DOHH2 (cell line): ENCODE data around the gene KRTAP10-9.
"Not testable (repeated sequence)": the region's sequence is repeated elsewhere in the genome, so short reads cannot be mapped to it uniquely, and the experiment has no call there.

ENCODE experiments used
- H3F3A ChIP-seq: fragments of 200-600 bp; sonication (generic), shearing (Covaris generic); 2 replicates; pipeline ENCODE4 v1.6.0; 2016; ENCODE audit warnings: antibody characterized with exemption, mild to moderate bottlenecking; ENCODE audit not compliant: control insufficient read depth, insufficient read depth
- H3K27ac ChIP-seq: fragments of 200-600 bp; sonication (generic); 2 replicates; pipeline ENCODE4 v1.5.1; 2014; ENCODE audit warnings: low read depth, mild to moderate bottlenecking, low read length, moderate library complexity
- H3K27me3 ChIP-seq: fragments of 200-600 bp; sonication (generic); 2 replicates; pipeline ENCODE4 v1.6.1; 2014; ENCODE audit warnings: mild to moderate bottlenecking, low read length, mixed read lengths; ENCODE audit not compliant: control insufficient read depth
- H3K36me3 ChIP-seq: fragments of 200-600 bp; sonication (generic); 2 replicates; pipeline ENCODE4 v1.6.1; 2014; ENCODE audit warnings: mild to moderate bottlenecking, low read length, moderate library complexity, mixed read lengths; ENCODE audit not compliant: control insufficient read depth
- H3K4me1 ChIP-seq: fragments of 200-600 bp; sonication (generic); 2 replicates; pipeline ENCODE4 v1.6.1; 2014; ENCODE audit warnings: mild to moderate bottlenecking, low read length, mixed read lengths; ENCODE audit not compliant: control insufficient read depth
- H3K4me2 ChIP-seq: fragments of 200-600 bp; sonication (generic); 2 replicates; pipeline ENCODE4 v1.6.0; 2014; ENCODE audit warnings: mild to moderate bottlenecking, low read length, moderate library complexity
- H3K4me3 ChIP-seq: fragments of 200-600 bp; sonication (generic); 2 replicates; pipeline ENCODE4 v1.5.1; 2014; ENCODE audit warnings: mild to moderate bottlenecking, low read length, mixed read lengths
- H3K79me2 ChIP-seq: fragments of 200-600 bp; sonication (generic); 2 replicates; pipeline ENCODE4 v1.6.1; 2014; ENCODE audit warnings: mild to moderate bottlenecking, low read length, mixed read lengths; ENCODE audit not compliant: control insufficient read depth
- H3K9me2 ChIP-seq: fragments of 200-600 bp; sonication (generic); replicated peaks from 2 replicates; pipeline ENCODE4 v1.6.1; 2014; ENCODE audit warnings: mild to moderate bottlenecking, low read length, mixed read lengths; ENCODE audit not compliant: control insufficient read depth
- H3K9me3 ChIP-seq: fragments of 200-600 bp; sonication (generic); 2 replicates; pipeline ENCODE4 v1.6.1; 2014; ENCODE audit warnings: antibody characterized with exemption, low read length, mixed read lengths; ENCODE audit not compliant: control insufficient read depth, insufficient read depth
- H4K20me1 ChIP-seq: fragments of 200-600 bp; sonication (generic); 2 replicates; pipeline ENCODE4 v1.6.0; 2014; ENCODE audit warnings: low read depth, mild to moderate bottlenecking, antibody characterized with exemption, low read length, moderate library complexity; ENCODE audit not compliant: control insufficient read depth, insufficient read depth
- CTCF ChIP-seq: fragments of 200-600 bp; sonication (generic); IDR thresholded peaks from one replicate; pipeline ENCODE4 v1.5.1; 2014; ENCODE audit warnings: antibody characterized with exemption, mild to moderate bottlenecking, low read depth, low read length; ENCODE audit not compliant: poor library complexity, severe bottlenecking
- EZH2phosphoT487 ChIP-seq: fragments of 200-600 bp; sonication (generic); IDR thresholded peaks from 2 replicates; pipeline ENCODE4 v1.6.1; 2017; ENCODE audit warnings: borderline replicate concordance, mild to moderate bottlenecking, antibody characterized with exemption, low read length, moderate library complexity, mixed read lengths

The KRTAP10-9 gene

DNA sequence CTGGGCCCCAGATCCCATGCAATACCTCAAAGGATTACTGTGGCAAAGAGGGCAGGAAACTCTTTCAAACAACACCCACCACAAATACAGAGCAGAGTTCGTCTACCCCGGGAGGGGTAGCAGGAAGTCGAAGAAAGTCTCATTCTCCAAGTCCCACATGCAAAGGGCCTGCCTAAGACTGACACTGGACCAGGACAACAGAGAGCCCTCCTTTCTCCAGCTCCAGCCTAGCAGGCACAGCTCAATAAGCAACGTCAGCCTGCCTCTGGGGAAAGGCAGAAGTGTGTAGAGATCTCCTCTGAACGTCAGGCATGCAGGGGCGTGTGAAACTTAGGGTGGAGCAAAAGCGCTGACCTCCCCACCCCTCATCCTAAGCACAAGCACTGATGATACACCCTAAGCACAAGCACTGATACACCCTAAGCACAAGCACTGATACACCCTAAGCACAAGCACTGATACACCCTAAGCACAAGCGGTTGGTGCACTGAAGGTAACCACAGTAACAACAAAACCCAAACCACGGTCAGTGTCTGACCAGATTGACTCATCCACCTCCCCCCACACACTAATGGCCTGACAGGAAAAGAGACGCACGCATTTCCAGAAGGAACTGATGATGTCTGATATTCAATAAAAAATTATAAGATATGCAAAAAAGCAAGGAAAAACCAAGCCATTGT, 32.2 kb downstream of the KRTAP10-9 start:
- Histone ChIP-seq H3K9me3 (no peaks in the 10 kb centered on the region), H3K9me2 (no peaks in the 10 kb centered on the region), H3K27me3 (no peaks in the 10 kb centered on the region), H4K20me1 (no peaks in the 10 kb centered on the region), H3K79me2 (no peaks in the 10 kb centered on the region), H3K4me1 (no peaks in the 10 kb centered on the region), H3K36me3 (no peaks in the 10 kb centered on the region), H3K27ac (no peak overlapping the region), H3K4me3 (no peak overlapping the region), H3F3A (no peaks in the 10 kb centered on the region), H3K4me2 (no peak overlapping the region)
- TF ChIP-seq EZH2phosphoT487 = no peak
- no peak for TF ChIP-seq CTCF

GRCh38 chr21:44661567-44661966, 34.7 kb downstream of the KRTAP10-9 start:
- not testable (repeated sequence) for H3K9me3 ChIP-seq, H3K27ac ChIP-seq, H3K27me3 ChIP-seq

GRCh38 chr21:44664691-44665090, 37.8 kb downstream of the KRTAP10-9 start:
- no peaks in the 10 kb centered on the region for H3F3A ChIP-seq
- no peaks in the 10 kb centered on the region for H3K36me3 ChIP-seq
- no peaks in the 10 kb centered on the region for H3K79me2 ChIP-seq
- no peak overlapping the region for H3K4me3 ChIP-seq
- H3K27me3 ChIP-seq = no peaks in the 10 kb centered on the region
- H3K4me1 ChIP-seq = no peaks in the 10 kb centered on the region
- TF ChIP-seq EZH2phosphoT487 (no peak), CTCF (no peak)
- no peak overlapping the region for H3K27ac ChIP-seq
- H3K9me3 ChIP-seq = no peaks in the 10 kb centered on the region
- H4K20me1 ChIP-seq = no peaks in the 10 kb centered on the region
- no peaks in the 10 kb centered on the region for H3K9me2 ChIP-seq
- H3K4me2 ChIP-seq = no peak overlapping the region

More at GRCh38 chr21:44661567-44661966, 34.7 kb downstream of the KRTAP10-9 start:
- not testable (repeated sequence) for H3K4me2 ChIP-seq, H3K9me2 ChIP-seq, H3K36me3 ChIP-seq, H4K20me1 ChIP-seq, H3F3A ChIP-seq, H3K4me3 ChIP-seq, H3K4me1 ChIP-seq, H3K79me2 ChIP-seq

DNA sequence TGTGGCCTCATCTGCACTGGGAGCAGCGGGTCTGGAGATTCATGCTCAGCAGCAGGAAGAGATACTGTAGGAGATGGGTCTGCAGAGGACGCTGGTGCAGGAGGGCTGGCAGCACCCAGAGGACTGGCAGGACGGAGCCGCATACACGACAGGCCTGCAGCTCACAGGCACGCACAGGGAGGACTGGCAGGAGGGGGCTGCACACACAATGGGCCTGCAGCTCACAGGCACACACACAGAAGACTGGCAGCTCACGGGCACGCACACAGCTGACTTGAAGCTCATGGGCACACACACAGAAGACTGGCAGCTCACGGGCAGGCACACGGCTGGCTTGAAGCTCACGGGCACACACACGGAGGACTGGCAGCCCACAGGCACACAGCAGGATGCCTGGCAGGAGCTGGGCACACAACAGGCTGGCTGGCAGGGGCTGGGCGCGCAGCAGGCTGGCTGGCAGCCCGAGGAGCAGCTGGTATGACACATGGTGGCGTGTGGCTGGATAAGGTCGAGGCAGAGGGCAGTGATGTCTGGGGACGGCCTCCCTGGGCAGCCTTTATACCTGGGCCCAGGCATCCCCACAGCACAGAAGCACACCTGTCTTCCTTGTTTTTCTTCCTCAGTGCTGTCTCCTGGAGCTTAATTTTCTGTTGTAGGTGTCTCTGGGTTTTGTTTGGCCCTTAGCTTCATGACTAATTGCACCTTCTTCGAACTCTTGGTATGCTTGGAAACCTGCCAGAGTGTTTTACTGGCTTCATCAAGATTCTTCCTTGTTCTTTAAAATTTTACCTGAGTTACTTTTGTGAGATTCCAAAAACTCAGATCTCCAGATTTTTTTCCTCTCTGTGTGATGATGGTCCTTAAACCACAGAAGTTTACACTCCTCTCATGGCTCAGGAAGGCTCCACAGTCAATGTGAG, 39.8 kb downstream of the KRTAP10-9 start, which contains the start of gene KRTAP12-2:
Gene KRTAP12-2, minus strand, starts transcription at position 527 of the 920 bp plus-strand sequence. Its CDS starts 41 bp downstream, at position 486.
- no peaks in the 10 kb centered on the region for H3K27me3 ChIP-seq
- TF ChIP-seq CTCF = no peak
- no peak for TF ChIP-seq EZH2phosphoT487
- H3K36me3 ChIP-seq = no peaks in the 10 kb centered on the region
- H3K79me2 ChIP-seq = no peaks in the 10 kb centered on the region
- H3F3A ChIP-seq = no peaks in the 10 kb centered on the region
- peaks cover 2% of the 10 kb centered on the region; the same call in 1 of the 2 replicates for H3K9me3 ChIP-seq
- no peaks in the 10 kb centered on the region for H3K4me1 ChIP-seq
- H3K27ac ChIP-seq = no peak within 1 kb of the TSS
- no peak within 1 kb of the TSS for H3K4me2 ChIP-seq
- no peaks in the 10 kb centered on the region for H4K20me1 ChIP-seq
- no peaks in the 10 kb centered on the region for H3K9me2 ChIP-seq
- no peak within 1 kb of the TSS for H3K4me3 ChIP-seq
